ENCODE results near the gene SGSM2.
"Not testable (repeated sequence)": the region's sequence is repeated elsewhere in the genome, so short reads cannot be mapped to it uniquely, and the experiment has no call there.

Gene SGSM2, protein sequence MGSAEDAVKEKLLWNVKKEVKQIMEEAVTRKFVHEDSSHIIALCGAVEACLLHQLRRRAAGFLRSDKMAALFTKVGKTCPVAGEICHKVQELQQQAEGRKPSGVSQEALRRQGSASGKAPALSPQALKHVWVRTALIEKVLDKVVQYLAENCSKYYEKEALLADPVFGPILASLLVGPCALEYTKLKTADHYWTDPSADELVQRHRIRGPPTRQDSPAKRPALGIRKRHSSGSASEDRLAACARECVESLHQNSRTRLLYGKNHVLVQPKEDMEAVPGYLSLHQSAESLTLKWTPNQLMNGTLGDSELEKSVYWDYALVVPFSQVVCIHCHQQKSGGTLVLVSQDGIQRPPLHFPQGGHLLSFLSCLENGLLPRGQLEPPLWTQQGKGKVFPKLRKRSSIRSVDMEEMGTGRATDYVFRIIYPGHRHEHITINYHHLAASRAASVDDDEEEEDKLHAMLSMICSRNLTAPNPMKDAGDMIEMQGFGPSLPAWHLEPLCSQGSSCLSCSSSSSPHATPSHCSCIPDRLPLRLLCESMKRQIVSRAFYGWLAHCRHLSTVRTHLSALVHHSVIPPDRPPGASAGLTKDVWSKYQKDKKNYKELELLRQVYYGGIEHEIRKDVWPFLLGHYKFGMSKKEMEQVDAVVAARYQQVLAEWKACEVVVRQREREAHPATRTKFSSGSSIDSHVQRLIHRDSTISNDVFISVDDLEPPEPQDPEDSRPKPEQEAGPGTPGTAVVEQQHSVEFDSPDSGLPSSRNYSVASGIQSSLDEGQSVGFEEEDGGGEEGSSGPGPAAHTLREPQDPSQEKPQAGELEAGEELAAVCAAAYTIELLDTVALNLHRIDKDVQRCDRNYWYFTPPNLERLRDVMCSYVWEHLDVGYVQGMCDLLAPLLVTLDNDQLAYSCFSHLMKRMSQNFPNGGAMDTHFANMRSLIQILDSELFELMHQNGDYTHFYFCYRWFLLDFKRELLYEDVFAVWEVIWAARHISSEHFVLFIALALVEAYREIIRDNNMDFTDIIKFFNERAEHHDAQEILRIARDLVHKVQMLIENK

DNA sequence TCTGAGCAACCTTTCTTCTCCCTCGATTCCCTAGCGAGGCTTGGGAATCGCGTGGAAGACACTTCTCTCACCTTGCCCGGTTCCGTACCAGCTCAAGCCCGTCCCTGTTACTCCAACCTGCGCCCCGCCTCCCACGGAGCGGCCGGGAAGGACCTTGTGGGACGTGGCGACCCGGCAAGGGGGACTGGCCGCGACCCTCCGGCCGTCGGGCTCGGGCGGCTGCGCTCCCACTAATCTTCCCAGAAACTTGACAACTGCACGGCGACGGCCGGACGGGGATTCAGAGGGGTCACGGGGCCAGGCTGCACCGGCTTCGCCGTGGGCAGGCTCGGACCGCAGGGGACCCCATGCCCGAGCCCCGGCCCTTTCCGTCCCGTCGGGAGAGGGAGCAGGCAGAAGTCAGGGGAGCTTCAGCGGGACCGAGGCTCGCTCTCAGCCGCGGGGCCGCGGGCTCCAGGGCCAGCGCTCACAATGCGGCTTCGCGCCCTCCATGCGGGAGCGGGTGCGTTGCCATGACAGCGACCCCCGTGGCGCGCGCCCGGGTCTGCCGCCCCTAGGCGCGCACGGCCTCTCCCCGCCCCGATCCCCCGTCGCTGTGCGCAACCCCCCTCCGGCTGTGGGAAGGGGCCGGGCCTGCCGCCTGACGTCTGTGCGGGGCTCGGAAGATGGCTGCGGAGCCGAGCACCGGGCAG is at the start of gene SGSM2:
TSS of gene SGSM2 (plus strand) at position 650 of the 692 bp plus-strand sequence. CDS start 188 bp downstream, outside the sequence.
- DNase-seq = peak; percentile 43

DNA sequence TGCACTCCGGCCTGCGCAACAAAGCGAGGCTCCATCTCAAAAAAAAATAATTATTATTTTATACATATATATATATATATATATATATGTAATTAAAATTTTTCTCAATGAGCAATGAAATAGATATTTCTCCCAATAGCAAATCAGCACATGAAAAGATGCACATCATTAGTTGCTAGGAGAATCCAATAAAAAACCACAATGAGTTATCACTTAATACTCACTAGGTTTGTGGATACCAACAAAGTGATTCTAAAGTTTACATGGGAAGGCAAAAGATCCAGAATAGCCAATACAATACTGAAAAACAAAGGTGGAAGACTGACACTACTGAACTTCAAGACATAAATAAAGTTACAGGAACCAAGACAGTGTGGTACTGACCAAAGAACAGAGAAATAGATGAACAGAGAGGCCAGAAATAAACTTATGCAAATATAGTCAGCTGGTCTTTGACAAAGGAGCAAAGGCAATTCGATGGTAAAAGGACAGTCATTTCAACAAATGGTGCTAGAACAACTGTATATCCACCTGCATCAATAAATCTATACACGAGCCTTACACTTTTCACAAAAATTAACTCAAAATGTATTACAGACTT is 47.3 kb upstream of the SGSM2 start:
- DNase-seq = no peak

DNA sequence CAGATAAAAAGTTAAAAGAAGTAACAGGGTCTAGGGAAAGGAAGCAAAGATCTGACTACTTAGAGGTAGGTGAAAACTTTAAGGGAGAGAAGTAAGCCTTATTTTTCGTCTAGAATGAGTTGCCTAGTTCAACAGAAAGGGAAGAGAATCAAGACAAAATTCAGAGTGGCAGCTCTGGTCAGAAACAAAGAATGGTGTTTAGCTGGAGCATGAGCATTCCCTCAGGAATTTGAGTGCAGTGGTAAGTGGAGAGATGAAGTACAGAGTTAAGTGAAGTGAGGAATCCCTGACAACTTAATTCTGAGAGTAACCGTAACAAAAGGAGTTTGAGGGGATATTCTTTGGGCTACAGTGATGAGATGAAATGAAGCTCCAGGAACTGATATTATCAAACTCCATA is 45.2 kb upstream of the SGSM2 start:
- DNase-seq = no peak

DNA sequence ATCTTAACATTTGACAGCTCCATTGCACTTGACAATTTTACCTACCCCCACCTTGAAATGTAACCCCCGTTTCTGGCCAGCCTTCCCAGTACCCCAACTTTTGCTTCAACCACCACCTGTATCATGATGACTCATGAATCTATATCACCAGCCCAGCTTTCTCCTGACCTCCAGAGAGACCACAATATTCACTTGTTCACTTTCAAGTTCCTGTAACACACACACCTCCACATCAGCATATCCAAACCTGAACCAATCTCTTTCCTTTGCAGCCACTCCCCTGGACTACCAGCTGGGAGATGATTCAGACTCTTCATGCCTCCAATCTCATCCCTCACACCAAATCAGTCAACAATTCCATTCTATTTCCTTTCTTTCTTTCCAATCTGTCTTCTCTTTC is 41.7 kb upstream of the SGSM2 start:
- no peak for DNase-seq

DNA sequence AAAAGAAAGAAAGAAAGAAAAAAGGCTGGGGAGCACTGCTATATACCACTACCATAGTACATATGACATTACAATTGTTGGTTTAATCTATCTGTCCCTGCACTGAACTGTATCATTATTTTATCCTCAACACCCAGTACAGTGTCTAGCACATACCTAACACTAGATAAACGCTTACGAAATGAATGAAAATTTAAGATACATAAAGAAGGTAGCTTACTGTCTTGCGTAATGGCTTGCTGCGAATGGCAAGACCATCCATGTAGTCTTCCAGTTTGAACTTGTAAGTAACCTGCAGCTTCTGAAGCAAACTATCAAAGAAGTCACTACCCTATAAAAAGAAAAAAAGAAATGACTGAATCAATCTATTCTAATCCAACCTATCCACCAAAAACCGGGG is 40.3 kb upstream of the SGSM2 start:
- no peak for DNase-seq

DNA sequence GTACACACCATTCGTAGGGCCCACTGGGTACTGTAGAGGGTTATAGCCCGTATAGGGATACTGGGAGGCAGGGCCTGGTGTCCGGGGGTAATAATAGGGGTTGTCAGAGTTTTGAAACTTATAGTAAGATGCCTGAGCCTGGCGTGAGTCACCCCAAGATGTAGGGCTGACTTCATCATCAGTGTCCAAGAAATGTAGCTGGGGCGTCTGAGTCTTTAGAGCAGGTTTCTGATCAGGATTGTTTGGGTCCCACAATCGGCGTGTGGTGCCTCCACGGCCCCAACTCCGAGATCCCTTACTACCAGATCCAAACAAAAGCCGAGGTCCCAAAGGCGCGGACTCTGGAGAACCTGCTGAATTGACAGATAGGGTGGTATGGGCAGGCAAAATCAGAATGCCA is 38.2 kb upstream of the SGSM2 start:
- DNase-seq = no peak

DNA sequence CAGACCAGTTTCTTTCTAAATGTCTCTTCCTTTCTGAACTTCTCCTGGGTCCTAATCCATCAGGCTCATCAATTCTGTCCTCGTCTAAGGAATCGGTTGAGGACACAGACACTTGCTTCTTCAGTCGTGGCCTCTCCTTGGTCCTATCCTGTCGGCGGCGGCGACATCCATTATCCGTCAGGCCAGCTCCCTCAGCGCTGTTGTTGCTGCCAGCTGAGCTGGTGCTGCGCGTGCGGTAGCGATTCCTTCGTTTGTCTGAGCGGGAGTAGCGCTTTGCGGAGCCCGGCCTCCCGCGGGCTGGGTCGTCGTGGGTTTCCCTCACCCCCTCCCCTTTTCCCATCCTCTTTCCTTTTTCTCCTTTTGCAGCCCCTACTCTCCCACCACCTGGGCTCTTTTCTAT is 37.5 kb upstream of the SGSM2 start:
- no peak for DNase-seq

DNA sequence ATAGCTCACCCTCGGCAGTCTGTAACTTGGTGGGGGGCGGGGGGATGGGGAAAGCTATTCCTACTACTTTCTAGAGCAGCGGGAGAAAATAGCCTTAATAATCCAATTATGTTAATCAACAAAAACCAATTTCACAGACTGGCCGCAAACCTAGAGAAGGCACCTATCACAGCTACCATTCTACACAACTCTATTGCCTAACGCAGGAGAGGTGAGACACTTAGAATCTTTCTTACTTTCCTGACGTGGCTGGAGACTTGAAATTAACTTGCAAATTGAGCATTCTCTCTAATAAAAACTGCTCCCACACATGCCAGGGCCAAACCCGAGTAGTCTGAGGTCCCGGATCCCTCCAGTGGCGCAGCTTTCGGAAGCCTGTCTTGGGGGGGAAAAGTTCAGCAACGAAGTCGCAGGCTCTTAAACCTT is 34.5 kb upstream of the SGSM2 start:
- no peak for DNase-seq

DNA sequence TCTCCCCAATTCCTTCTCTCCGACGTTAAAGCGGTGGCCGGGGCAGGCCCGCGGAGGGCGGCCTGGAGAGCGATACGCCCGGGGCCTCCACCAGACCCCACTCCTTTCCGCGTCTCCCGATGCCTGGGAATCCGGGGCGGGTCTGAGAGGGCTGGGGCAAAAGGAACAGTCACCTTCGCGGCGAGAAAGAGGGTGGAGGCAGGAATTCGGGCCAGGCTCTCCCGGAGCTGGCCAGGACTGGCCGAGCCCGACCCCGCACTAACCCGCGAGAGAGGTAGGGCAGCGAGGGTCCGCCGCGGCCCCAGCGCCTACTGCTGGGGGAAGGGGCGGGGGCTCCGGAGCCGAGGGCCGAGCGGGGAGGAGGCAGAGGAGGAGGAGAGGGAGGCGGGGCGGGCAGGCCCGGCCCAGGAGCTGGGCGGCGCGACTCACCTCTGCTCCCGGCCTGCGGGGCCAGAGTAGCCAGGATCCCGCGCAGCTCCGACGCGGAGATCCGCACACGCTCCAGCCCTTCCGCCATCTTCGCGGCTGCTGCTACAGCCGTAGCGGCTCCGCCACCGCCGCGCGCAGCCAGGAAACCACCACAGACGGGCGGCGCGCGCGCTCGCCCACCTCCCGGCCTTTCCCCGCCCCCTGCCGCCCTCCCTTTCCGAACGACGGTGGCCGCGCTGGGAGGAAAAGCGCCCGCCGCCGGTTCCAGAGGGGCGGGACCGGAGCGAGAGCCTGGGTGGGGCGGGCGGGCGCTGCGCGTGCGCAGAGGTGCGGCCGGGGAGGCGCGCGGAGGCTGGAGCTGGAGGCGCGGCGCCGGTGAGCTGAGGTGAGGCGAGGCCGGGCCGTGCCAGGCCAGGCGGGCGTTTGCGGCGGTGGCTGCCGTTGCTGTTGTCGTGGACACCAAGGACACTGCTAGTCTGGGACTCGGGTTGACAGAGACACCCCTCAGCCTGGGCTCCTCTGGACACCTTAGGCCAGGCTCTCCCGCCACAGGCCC is 33.8 kb upstream of the SGSM2 start, which contains the start of the genes SMG6 and SRR:
TSS of gene SMG6 (minus strand) at position 582 of the 985 bp plus-strand sequence. CDS start at position 517, 65 bp downstream.
TSS of gene SRR (plus strand) at position 747 of the 985 bp plus-strand sequence. CDS start 11,611 bp downstream, outside the sequence.
- peak; percentile 82 for DNase-seq

DNA sequence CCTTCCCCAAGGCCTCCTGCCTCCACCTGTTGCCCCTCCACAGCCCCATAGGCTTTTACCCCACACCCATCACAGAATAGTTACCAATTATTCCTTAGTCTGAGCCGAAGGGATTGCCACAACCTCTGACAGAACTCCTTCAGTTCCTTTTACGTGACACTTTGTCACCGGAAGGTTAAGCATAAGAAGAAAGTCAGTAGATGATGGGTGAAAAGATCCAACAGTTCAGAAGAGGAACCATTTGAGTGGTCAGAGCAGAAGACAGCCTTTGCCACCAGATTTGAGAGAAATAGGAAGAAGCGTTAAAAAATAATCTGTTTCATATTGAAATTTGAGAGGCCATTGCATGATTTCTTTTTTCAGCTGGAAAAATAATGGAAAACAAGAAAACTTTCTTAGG is 32.4 kb upstream of the SGSM2 start:
- no peak for DNase-seq

DNA sequence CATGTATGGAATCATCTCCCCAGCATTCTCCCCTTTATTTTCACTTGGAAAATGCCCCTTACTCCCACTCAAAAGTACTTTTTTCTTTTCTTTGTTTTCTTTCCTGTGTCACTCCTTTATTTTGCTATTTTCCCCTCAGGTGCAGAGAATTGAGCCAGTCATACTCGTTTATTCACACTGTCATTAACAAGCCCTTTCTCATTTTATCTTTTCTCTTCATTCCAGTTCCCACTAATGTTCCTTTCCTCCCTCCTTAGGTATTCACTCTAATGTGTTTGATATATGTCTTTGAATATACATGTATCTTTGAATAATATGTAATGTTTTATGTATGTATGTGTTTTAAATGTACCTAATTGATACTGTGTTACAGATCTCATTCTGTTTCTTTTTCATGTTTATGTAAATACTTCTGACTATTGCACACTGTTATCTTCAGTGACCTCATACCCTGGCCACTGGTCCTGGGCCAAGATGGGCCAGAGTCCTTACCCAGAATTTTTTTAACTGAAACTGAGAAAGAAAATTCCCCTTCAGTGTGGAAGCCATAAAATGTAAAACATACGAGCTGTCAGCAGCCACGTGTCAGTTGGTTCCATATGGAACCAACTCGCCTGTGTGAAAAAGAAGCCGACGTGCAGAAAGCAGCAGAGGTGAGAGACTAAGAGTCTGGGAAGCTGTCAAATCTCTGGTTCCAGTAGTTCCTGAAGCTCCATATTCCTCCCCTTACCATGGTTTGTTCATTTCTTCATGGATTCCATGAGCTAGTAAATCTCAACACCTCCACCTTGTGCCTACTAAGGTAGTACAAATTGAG is 27.8 kb upstream of the SGSM2 start:
- no peak for DNase-seq

DNA sequence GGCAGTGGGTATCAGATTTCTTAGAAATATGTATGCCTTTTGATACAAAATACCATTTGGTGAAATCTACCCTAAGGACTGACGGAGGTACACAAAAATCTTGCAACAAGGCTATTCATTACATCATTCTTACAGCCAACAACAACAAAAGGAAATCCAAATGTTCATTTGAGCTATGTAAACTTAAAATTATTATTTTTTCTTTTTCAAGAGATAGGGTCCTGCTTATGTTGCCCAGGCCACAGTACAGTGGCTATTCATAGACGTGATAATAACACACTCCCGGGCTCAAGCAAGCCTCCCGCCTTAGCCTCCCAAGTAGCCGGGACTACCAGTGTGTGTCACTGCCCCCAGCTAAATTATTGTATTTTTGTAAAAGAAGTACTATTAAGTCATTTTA is 24.6 kb upstream of the SGSM2 start:
- DNase-seq = no peak

DNA sequence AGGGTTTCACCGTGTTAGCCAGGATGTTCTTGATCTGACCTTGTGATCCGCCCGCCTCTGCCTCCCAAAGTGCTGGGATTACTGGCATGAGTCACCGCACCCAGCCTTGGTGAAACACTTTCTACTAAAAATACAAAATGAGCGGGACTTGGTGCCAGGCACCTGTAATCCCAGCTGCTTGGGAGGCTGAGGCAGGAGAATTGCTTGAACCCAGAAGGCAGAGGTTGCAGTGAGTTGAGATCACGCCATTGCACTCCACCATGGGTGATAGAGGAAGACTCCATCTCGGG is 20.4 kb upstream of the SGSM2 start:
- not testable (repeated sequence) for DNase-seq

DNA sequence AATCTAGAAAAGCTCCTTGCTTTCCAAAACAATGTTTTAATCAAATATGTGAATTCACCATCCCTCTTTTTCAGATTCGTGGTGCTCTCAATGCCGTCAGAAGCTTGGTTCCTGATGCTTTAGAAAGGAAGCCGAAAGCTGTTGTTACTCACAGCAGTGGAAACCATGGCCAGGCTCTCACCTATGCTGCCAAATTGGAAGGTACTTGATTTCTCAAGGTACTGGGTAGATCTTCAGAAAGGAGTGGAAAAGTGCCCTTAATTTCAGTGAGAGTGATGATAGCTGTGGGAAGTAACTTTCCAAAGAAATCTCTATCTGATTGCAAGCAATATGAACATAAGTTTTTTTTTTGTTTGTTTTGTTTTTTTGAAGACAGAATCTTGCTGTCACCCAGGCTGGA is 19.5 kb upstream of the SGSM2 start:
- no peak for DNase-seq

DNA sequence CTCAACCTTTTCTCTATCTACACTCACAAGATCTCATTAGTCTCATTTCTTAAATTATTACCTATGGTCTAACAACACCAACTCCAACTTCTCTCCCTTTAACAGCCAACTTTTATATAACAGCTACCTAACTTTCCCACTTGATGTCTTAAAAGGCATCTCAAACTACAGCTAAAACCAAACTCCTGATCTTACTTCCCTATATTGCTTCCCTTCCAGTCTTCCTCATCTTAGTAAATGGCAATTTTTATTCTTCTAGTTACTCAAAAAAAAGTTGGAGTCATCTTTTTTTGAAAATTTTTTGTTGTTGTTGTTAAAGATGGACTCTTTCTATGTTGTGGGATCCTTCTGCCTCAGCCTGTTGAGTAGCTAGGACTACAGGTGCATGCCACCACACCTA is 18.2 kb upstream of the SGSM2 start:
- DNase-seq = no peak

DNA sequence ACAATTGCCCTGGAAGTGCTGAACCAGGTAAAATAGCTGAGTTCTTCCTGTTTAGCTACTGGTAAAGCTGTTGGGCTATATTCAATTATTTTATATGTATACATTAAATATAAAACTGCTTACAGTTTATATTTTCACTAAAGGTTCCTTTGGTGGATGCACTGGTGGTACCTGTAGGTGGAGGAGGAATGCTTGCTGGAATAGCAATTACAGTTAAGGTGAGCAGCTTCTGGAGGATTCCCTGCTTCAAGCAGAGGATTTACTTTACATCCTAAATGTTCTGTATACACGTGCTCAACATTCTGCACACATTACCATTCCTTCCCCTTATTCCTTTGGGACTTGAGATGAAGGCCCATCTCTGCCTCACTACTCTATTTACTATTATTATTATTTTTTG is 15.9 kb upstream of the SGSM2 start:
- no peak for DNase-seq

DNA sequence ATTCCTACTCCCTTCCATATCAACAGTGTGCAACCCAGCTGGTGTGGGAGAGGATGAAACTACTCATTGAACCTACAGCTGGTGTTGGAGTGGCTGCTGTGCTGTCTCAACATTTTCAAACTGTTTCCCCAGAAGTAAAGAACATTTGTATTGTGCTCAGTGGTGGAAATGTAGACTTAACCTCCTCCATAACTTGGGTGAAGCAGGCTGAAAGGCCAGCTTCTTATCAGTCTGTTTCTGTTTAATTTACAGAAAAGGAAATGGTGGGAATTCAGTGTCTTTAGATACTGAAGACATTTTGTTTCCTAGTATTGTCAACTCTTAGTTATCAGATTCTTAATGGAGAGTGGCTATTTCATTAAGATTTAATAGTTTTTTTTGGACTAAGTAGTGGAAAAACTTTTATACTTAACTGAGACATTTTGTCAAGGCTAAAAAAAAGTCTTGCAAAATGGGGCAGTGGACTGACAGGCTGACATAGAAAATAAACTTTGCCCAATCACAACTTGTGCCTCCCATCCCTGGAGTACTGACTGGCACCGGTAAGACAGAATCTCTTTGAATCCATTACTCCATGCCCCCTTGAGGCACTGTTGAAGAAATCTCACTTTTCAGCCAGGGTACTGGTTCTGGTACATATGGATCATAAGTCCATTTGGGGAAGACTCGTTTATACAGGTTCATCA is 13.5 kb upstream of the SGSM2 start:
- no peak for DNase-seq

DNA sequence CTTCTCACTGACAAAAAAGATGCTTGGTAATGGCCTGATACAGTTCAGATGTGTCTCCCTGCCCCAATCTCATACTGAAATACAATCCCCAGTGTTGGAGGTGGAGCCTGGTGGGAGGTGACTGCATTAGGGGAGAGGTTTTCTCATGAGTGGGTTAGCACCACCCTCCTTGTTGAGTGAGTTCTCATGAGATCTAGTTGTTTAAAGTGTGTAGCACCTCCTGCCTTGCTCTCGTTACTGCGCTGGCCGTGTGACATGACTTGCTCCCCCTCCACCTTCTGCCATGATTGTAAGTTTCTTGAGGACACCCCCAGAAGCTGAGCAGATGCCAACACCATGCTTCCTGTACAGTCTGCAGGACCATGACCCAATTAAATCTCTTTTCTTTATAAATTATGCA is 6.0 kb upstream of the SGSM2 start:
- no peak for DNase-seq

DNA sequence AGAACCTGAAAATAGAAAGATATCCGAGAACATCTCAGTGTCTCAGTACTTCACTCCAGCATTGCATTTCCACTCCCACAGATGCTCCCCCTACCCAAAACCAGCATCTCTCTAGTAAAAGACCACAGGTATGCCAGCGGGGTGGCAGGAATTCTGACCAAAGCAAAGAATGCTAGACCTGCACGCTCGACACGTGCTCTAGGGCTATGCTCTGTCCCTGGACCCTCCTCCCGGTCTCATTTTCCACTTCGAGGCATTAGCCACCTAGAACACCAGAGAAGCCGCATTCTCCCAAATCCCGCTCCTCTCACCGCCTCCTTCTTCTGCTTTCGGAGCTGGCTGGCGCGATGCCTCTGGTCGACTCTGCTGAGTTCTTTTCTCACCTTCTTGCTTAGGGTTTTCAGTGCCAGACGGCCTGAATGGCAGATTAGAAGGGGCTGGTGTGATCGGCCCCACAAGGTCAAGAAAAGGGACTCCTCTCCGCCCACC is 1.5 kb upstream of the SGSM2 start:
- peak; percentile 15 for DNase-seq
